Stomach smooth muscle (tissue), 2 donors: ENCODE measurements around the gene MRPL2.
A peak's percentile ranks its signal among the peaks of the same experiment; 100 is the strongest.

Experiments
- H3K27ac ChIP-seq: one replicate; pipeline ENCODE4 v1.7.0; 2013; ENCODE audit warnings: mild to moderate bottlenecking, low read length, inconsistent platforms
- H3K27me3 ChIP-seq, 2 donors: one replicate each; pipeline ENCODE4 v1.7.0; 2013; ENCODE audit warnings: low read length in 2 of 2; ENCODE audit not compliant: insufficient read depth in 2 of 2, control insufficient read depth in 1 of 2
- H3K36me3 ChIP-seq, 2 donors: one replicate each; pipeline ENCODE4 v1.7.0; 2013; ENCODE audit warnings: low read length in 2 of 2; ENCODE audit not compliant: control insufficient read depth in 2 of 2, insufficient read depth in 2 of 2
- H3K4me1 ChIP-seq: one replicate; pipeline ENCODE4 v1.7.0; 2013; ENCODE audit warnings: low read length; ENCODE audit not compliant: control insufficient read depth, insufficient read depth
- H3K4me3 ChIP-seq, 2 donors: one replicate each; pipeline ENCODE4 v1.7.0; 2013; ENCODE audit warnings: low read length in 2 of 2
- H3K9ac ChIP-seq, 2 donors: one replicate each; pipeline ENCODE4 v1.7.0; 2013; ENCODE audit warnings: low read length in 2 of 2, mild to moderate bottlenecking in 1 of 2
- H3K9me3 ChIP-seq, 2 donors: one replicate each; pipeline ENCODE4 v1.7.0; 2013; ENCODE audit warnings: low read length in 2 of 2; ENCODE audit not compliant: control insufficient read depth in 2 of 2
- donor health status: healthy.
- donor health status: Pancreatic carcinoma.

MRPL2 gene

DNA sequence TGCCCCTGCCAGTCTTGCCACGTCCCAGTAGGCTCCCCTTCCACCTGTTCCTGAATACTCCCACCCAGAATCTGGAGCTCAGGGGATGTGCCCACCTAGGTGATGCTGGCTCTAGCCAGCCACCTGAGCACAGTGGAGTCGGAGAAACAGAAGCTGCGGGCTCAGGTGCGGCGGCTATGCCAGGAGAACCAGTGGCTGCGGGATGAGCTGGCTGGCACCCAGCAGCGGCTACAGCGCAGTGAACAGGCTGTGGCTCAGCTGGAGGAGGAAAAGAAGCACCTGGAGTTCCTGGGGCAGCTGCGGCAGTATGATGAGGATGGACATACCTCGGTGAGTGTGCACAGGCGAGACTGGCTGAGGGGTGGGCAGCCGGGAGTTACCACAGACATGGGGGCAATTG is 3.6 kb upstream of the MRPL2 start:
- H3K27ac ChIP-seq = no peak overlapping the region
- H3K27me3 ChIP-seq = no peaks in the 10 kb centered on the region
- H3K4me3 ChIP-seq = no peak overlapping the region
- no peaks in the 10 kb centered on the region for H3K9me3 ChIP-seq
- H3K9ac ChIP-seq = no peak overlapping the region
- H3K36me3 ChIP-seq = peaks cover 23 to 25% of the 10 kb centered on the region in 2 donors
- peaks cover 25% of the 10 kb centered on the region for H3K4me1 ChIP-seq

DNA sequence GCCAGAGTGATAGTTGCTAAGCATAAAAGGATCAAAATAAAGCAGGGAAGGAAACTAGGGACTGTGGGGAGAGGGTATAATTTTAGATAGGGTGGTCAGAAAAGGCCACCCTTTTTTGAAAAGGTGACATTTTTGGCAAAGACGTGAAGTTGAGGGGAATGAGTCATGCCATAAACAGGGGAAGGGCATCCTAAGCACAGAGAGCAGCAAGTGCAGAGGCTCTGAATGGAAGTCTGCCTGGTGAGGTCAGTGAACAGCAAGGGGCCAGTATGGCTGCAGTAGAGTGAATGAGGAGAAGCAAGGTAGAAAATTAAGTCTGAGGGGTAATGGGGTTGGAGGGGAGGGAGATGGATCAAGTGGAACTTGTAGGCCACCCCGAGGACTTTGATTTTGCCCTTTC is 2.6 kb upstream of the MRPL2 start:
- H3K27me3 ChIP-seq = no peaks in the 10 kb centered on the region
- H3K9me3 ChIP-seq = no peaks in the 10 kb centered on the region
- peaks cover 25% of the 10 kb centered on the region for H3K4me1 ChIP-seq
- peaks cover 23 to 28% of the 10 kb centered on the region in 2 donors for H3K36me3 ChIP-seq
- no peak overlapping the region for H3K27ac ChIP-seq
- H3K9ac ChIP-seq = no peak overlapping the region
- H3K4me3 ChIP-seq = no peak overlapping the region

DNA sequence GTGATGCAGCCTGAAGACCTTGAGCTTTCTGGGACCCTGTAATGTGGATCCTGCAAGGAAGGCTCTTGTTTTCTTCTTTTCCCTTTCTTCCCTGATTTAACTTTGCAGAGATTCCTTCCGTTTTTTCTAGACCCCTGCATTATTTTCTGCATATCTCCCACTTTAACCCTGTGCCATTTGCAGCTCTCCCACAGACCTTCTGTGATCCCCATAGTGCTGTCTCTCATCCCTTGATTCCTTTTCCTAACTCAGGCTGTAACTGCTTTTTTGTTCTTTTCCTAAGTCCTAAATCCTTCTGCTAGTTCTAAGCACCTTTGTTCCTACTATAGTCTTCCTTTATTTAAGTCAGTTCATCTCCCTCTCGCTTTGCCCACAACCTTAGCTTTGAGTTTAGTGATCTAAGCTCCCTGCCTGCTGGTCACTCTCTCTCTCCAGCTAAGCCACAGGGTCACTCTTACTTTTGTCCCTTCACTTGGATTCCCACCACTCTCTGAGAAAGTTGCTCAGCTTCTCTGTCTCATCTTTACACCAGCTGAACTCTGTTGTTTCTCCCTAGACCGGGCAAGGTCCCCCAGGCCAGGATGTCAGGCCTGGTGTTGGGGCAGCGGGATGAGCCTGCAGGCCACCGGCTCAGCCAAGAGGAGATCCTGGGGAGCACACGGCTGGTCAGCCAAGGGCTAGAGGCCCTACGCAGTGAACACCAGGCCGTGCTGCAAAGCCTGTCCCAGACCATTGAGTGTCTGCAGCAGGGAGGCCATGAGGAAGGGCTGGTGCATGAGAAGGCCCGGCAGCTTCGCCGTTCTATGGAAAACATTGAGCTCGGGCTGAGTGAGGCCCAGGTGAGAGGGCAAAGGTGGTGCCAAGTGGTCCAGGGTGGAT is 1.8 kb upstream of the MRPL2 start:
- peak overlapping the region; percentile 90 to 99 for H3K4me3 ChIP-seq
- no peaks in the 10 kb centered on the region for H3K27me3 ChIP-seq
- no peak overlapping the region for H3K27ac ChIP-seq
- H3K9ac ChIP-seq = peak overlapping the region in 1 of 2 donors; percentile 96
- peaks cover 19 to 24% of the 10 kb centered on the region in 2 donors for H3K36me3 ChIP-seq
- H3K4me1 ChIP-seq = peaks cover 25% of the 10 kb centered on the region
- no peaks in the 10 kb centered on the region for H3K9me3 ChIP-seq

DNA sequence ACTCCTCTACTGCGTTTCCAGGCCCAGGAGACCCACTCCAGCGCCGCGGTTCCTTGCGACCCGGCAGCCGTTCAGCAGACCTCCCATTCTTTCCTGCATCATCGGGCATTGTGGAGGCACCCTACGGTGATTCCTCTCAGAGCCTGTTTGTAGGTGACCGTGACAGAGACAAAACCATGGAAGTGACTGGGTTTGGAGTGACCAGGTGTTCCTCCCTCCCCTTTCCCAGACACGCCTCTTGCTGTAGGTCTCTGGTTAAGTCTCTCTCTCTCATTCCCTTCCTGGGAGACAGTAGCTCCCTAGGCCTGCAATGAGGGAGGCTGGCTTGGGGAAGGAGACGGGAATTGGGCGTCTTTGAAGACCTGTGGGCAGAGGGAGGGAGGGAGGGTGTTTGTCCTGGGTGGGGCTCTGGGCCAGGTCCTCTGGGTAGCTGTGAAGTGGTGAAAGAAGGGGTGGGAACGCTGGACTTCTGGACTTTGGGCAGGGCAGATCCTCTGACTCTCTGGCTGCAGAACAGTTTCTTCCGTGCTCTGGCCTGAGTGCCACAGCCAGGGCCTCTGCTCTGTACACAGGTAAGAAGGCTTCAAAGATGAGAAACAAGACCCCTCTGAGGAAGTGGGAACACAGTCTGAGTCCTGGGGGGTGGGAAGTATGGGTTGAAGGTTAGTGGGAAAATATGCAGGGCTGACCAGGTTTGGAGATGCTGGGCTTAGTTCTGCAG is 960 bp upstream of the MRPL2 start:
- Histone ChIP-seq H3K9me3 (no peaks in the 10 kb centered on the region), H3K4me1 (peaks cover 25% of the 10 kb centered on the region), H3K27ac (peak overlapping the region; percentile 86), H3K9ac (peak overlapping the region; percentile 86 to 96), H3K27me3 (no peaks in the 10 kb centered on the region), H3K36me3 (peaks cover 19 to 25% of the 10 kb centered on the region in 2 donors), H3K4me3 (peak overlapping the region; percentile 90 to 99)

DNA sequence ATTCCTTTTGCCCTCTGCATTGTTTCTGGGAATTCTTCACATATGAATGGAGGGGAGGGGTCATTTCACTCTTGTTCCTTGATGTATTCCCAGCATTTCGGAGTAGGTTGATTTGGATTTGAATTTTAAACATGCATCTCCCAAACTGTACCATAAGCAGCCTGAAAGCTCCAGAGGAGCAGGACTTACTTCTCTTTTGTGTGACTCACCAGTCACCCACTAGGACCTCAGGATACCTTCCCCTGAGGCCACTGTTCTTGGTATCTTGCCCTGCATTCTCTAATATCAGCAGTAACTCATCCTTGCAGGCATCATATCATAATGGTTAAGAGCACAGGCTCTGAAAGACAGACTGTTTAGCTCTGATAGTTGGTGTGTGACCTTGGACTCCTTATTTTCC is 703 bp downstream of the MRPL2 start:
- H3K4me1 ChIP-seq = peaks cover 32% of the 10 kb centered on the region
- no peaks in the 10 kb centered on the region for H3K9me3 ChIP-seq
- peak overlapping the region; percentile 93 to 94 for H3K9ac ChIP-seq
- peak overlapping the region; percentile 93 to 99 for H3K4me3 ChIP-seq
- peaks cover 15 to 21% of the 10 kb centered on the region in 2 donors for H3K36me3 ChIP-seq
- peak overlapping the region; percentile 79 for H3K27ac ChIP-seq
- H3K27me3 ChIP-seq = no peaks in the 10 kb centered on the region

DNA sequence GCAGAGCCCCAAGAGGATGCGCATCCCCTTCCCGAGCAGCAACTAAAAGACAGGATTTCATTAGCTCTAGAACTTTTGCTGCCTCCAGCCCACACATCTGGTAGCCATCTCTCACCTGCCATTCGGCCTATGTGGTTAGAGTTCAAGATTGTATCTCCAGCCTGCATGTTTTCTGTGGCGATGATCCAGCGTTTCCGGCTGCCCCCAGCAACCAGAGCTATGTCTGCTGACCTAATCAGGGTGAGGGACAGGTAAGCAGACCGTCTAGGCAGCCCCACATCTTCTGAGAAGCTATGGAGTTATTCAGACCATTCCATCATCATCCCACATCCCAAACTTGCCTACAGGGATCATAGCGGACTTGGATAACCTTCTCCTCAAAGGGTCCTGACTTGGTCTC is 3.3 kb downstream of the MRPL2 start:
- Histone ChIP-seq H3K36me3 (peaks cover 11 to 15% of the 10 kb centered on the region in 2 donors), H3K4me1 (peaks cover 36% of the 10 kb centered on the region), H3K9ac (no peak overlapping the region), H3K27ac (no peak overlapping the region), H3K9me3 (no peaks in the 10 kb centered on the region), H3K27me3 (no peaks in the 10 kb centered on the region), H3K4me3 (no peak overlapping the region)

DNA sequence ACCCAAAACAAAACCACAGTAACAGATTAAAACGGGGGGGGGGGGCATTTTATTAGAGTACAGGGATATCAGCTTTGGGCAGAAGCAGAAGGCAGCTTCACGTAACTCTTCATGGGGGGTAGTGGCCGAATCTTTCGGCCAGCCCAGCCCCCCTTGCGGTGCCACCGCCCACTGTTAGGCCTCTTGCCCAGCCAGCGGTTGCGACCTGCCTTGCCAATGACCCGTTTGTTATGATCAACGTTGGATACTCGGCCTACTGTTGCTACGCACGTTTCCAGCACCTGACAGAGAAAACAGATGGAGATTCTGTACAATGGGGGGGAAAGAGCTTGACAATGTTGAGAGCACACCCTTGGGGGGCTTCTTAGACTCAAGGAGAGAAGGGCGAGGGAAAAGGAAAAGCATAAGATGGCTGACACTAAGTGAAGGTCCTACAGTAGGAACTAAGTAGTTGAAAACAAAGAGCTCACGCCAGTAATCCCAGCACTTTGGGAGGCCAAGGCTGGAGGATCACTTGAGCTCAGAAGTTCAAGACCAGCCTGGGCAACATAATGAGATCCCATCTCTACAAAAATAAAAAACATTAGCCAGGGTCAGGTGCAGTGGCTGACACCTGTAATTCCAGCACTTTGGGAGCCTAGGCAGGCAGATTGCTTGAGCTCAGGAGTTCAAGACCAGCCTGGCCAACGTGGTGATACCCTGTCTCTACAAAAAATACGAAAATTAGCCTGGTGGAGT is 4.9 kb downstream of the MRPL2 start:
- Histone ChIP-seq H3K27me3 (no peaks in the 10 kb centered on the region), H3K4me1 (peaks cover 25% of the 10 kb centered on the region), H3K36me3 (peaks cover 13 to 15% of the 10 kb centered on the region in 2 donors), H3K4me3 (peak overlapping the region; percentile 63 to 76), H3K9ac (peak overlapping the region; percentile 56 to 71), H3K27ac (peak overlapping the region; percentile 92), H3K9me3 (no peaks in the 10 kb centered on the region)

DNA sequence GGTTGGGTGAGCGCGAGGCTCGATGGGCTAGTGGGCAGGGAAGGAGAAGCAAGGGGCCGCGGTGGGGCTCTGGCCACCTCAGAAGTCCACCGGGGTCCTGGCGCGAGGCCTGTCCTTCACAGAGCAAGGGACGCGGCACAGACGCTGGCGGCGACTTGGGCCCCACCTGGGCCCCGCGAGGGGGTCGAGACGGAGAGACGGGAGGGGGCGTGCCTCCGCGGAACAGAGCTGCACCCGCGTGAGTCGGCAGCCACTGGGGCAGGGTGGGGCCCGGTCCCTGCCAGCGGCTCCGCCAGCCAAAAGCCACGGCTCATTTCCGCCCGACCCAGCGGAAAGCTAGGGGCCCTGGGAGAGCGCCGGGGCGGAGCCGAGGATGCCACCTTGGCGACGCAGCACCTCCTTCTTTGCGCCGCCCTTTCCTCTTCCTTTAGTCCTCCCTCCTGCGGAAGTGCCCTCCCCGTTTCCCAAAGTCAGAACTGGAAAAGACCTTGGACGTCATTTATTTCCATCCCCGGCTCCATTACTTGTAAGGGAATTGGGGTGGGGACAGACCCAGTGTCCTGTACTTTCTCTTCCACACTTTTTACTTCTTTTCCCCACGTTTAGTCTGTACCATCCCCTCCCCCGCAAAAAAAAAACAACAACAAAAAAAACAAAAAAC is 5.6 kb downstream of the MRPL2 start, which contains the start of gene CUL7:
Gene CUL7 (minus strand): TSS at position 307 of the 661 bp plus-strand sequence. CDS start 1,063 bp downstream, outside the sequence.
- peaks cover 21% of the 10 kb centered on the region for H3K4me1 ChIP-seq
- no peaks in the 10 kb centered on the region for H3K27me3 ChIP-seq
- no peaks in the 10 kb centered on the region for H3K9me3 ChIP-seq
- H3K36me3 ChIP-seq = peaks cover 13 to 15% of the 10 kb centered on the region in 2 donors
- H3K27ac ChIP-seq = peak within 1 kb of the TSS; percentile 92
- H3K4me3 ChIP-seq = peak within 1 kb of the TSS; percentile 63 to 76
- H3K9ac ChIP-seq = peak within 1 kb of the TSS; percentile 56 to 84

DNA sequence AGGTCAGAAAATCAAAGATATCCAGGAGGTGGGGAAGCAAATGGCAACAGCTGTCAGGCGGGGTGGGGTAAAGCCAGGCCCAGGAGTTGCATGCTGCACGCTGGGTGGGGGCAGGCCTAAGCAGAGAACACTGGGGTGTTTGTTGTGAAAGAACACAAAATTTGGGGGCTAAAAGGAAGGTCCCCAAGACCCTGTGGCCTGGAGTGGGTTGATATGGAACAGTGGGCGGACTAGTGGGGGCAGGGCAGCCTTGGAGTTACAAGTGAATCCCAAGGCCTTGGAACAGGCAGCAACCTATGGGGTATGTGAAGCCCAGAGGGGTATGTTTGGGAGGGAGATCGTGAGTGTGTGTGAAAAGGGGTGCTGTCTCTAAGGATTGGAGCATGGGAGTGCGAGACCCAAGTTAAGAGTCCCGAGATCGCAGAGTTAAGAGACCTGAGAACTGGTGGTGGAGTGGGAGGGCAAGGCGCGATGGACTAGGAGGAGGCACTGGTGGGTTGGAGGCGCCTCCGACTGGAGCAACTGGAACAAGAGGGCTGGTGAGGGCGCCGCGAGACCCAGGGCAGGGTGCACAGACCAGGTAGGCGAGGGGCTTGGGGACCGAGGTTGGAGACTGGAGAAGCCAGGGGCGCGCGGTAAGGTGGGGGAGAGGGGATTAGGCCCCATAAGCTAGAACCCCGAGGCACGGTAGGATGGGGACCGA is 6.2 kb downstream of the MRPL2 start:
- peaks cover 13 to 15% of the 10 kb centered on the region in 2 donors for H3K36me3 ChIP-seq
- H3K9me3 ChIP-seq = no peaks in the 10 kb centered on the region
- H3K4me1 ChIP-seq = peaks cover 14% of the 10 kb centered on the region
- H3K4me3 ChIP-seq = peak overlapping the region; percentile 63 to 76
- peak overlapping the region; percentile 92 for H3K27ac ChIP-seq
- peak overlapping the region; percentile 56 to 84 for H3K9ac ChIP-seq
- no peaks in the 10 kb centered on the region for H3K27me3 ChIP-seq
